Measurements from ENCODE around the gene INTS6L.
A peak's percentile ranks its signal among the peaks of the same experiment; 100 is the strongest.

GRCh38 chrX:135596495-135596894 lies 76.0 kb downstream of the INTS6L start:
- peak; percentile 64 for TF ChIP-seq CTCF (IDR thresholded peaks at IDR 0.05; ENCODE audit: low read depth, low read length)
- TF ChIP-seq POLR2A (IDR thresholded peaks at IDR 0.05; ENCODE audit: extremely low read depth, insufficient read length) = no peak

Measured in NB4 (cell line).